ENCODE results near the gene B3GNT8.
"Not testable (repeated sequence)": the region's sequence is repeated elsewhere in the genome, so short reads cannot be mapped to it uniquely, and the experiment has no call there.

Gene B3GNT8

GRCh38 chr19:41435936-41436673 is 8.9 kb upstream of the B3GNT8 start:
- no peak for DNase-seq

- not testable (repeated sequence) for DNase-seq
Observed at GRCh38 chr19:41435376-41435775, 8.2 kb upstream of the B3GNT8 start.

- DNase-seq: no peak
Observed at GRCh38 chr19:41434450-41434849, 7.3 kb upstream of the B3GNT8 start.

- no peak for DNase-seq
Observed at GRCh38 chr19:41433171-41433570, 6.0 kb upstream of the B3GNT8 start.

- no peak for DNase-seq
Observed at GRCh38 chr19:41431426-41432386, 4.5 kb upstream of the B3GNT8 start.

GRCh38 chr19:41430922-41431321 is 3.7 kb upstream of the B3GNT8 start:
- DNase-seq: no peak

GRCh38 chr19:41428481-41428859 is 1.3 kb upstream of the B3GNT8 start:
- no peak for DNase-seq

- DNase-seq: peak; percentile 38
Observed at GRCh38 chr19:41427647-41428480, 690 bp upstream of the B3GNT8 start.

GRCh38 chr19:41426116-41426841 is 895 bp downstream of the B3GNT8 start:
- DNase-seq: no peak

GRCh38 chr19:41425174-41426115 is 1.7 kb downstream of the B3GNT8 start:
- DNase-seq: no peak

GRCh38 chr19:41424335-41425173 is 2.6 kb downstream of the B3GNT8 start:
- DNase-seq: no peak

- DNase-seq: no peak
Observed at GRCh38 chr19:41422955-41423354, 4.2 kb downstream of the B3GNT8 start.

- DNase-seq: no peak
Observed at GRCh38 chr19:41422456-41422855, 4.7 kb downstream of the B3GNT8 start.

- DNase-seq: no peak
Observed at GRCh38 chr19:41421973-41422372, 5.2 kb downstream of the B3GNT8 start.

GRCh38 chr19:41421314-41421713 is 5.9 kb downstream of the B3GNT8 start:
- no peak for DNase-seq

GRCh38 chr19:41420101-41420880 is 6.9 kb downstream of the B3GNT8 start:
- no peak for DNase-seq

GRCh38 chr19:41416194-41416674 is 10.9 kb downstream of the B3GNT8 start:
- DNase-seq: no peak

GRCh38 chr19:41415154-41415571 is 12.0 kb downstream of the B3GNT8 start:
- DNase-seq: no peak

GRCh38 chr19:41414461-41414860 is 12.7 kb downstream of the B3GNT8 start:
- no peak for DNase-seq

All from activated effector memory CD4-positive, alpha-beta T cell treated with Interleukin-2 at 50 U/mL for 16 hours (primary cell).